SH-SY5Y (cell line): ENCODE results near the gene MYOCD.

ENCODE experiments used
- GATA2 ChIP-seq: IDR thresholded peaks from 2 replicates; pipeline ENCODE4 v1.6.1; 2011; ENCODE audit warnings: mild to moderate bottlenecking, low read depth, low read length
- GATA3 ChIP-seq: IDR thresholded peaks from 2 replicates; pipeline ENCODE4 v1.6.1; 2011; ENCODE audit warnings: low read depth, mild to moderate bottlenecking, low read length, moderate library complexity

DNA sequence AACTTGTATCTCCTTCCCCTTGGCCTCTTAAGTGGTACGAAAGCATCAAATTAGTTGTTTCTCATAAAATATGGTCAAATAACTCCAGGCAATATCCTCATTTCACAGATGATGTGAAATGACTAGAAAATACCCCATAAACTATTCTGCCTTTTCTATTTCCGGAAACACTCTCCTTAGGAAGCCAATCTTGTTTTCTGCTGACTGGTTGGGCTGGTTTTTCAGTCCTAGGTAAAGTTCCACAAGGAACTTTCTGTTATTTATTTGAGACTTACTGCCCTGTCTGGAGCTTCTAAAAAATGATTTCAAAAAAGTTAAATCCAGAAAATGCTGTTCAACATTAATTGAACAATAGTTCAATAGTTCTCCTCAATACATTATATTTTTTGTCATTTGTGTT lies 7.3 kb downstream of the MYOCD start:
- TF ChIP-seq GATA2 (no peak), GATA3 (no peak)
